ENCODE data around the gene SFXN5. TPM values are rescaled to one million over a fixed set of nuclear protein-coding genes. Genes with fewer than 3 reads are reported as not detected.

The SFXN5 gene
- total and polyA plus RNA-seq, 2 of the 8 experiments (the other 6 are each of a cell fraction or from before 2014, with no cell fraction given) = 29.3 to 33.1 TPM

DNA sequence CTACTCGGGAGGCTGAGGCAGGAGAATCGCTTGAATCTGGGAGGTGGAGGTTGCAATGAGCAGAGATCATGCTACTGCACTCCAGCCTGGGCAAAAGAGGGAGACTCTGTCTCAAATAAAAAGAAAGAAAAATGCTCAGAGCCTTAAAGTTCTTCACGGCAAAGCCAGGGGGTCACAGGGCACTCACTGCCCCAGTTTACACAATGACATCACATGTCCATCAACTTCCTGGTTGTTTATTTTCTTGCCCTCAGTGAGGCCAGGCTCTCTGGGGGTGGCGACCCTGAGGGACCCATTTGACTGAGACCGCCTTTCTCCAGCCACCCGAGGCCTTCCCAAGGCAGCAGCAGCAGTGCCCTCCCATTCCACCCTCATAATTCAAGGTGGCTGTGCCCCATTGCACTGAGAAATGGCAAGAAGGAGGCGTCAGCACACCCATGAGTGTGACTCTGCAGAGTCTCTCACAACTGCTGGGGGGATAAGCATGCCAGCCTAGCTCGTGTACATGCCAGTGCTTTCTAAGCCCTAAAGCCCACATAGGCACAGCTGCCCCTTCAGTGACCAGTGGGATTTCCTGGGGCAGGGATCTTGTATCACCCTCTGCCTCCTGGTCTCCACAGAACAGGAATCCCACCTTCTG, 50.0 kb downstream of the SFXN5 start:
- H3K23ac ChIP-seq (ENCODE audit: insufficient read length) = no peak overlapping the region
- H4K91ac ChIP-seq (replicated peaks; ENCODE audit: insufficient read length, low read length) = no peak overlapping the region
- CTCF ChIA-PET (ENCODE audit: partially characterized antibody) = interaction anchor here (1.5 kb wide), 1 partner anchor 128 kb away, joined by 4 read pairs; no protein-coding TSS in a partner anchor
- H3K27ac ChIP-seq (ENCODE audit: low read depth, low read length) = no peak overlapping the region
- H2BK15ac ChIP-seq (ENCODE audit: low read length) = no peak overlapping the region
- H3K4ac ChIP-seq (replicated peaks; ENCODE audit: insufficient read length, low read depth, low read length) = no peak overlapping the region
- H2AFZ ChIP-seq (ENCODE audit: low read length) = no peak overlapping the region
- H3K36me3 ChIP-seq (ENCODE audit: control insufficient read depth in 2 of 4, insufficient read depth in 4 of 4, low read length in 3 of 4) = no peaks in the 10 kb centered on the region
- H3K18ac ChIP-seq (ENCODE audit: extremely low read depth, low read length) = no peak overlapping the region
- H3K23me2 ChIP-seq (ENCODE audit: low read depth, low read length) = no peaks in the 10 kb centered on the region
- H2BK20ac ChIP-seq (ENCODE audit: low read length) = no peak overlapping the region
- H4K5ac ChIP-seq (ENCODE audit: insufficient read length, low read depth, low read length) = no peak overlapping the region
- no peak overlapping the region for H3K14ac ChIP-seq (ENCODE audit: insufficient read length)
- no peak for FAIRE-seq
- no peaks in the 10 kb centered on the region; a peak in 1 of 7 replicates for H3K4me1 ChIP-seq (replicated peaks in 1 of 4; ENCODE audit: control insufficient read depth in 3 of 4, insufficient read depth in 4 of 4, low read length in 3 of 4)
- no peaks in the 10 kb centered on the region for H3K27me3 ChIP-seq (replicated peaks in 1 of 4; ENCODE audit: control insufficient read depth in 3 of 4, extremely low read depth in 1 of 4, insufficient read depth in 3 of 4, low read length in 3 of 4)
- H4K8ac ChIP-seq (ENCODE audit: extremely low read depth, insufficient read depth, low read length) = no peak overlapping the region
- no peak overlapping the region; the same call in 1 of the 2 replicates for H2BK5ac ChIP-seq (ENCODE audit: low read depth, low read length)
- H2AK5ac ChIP-seq (ENCODE audit: low read depth, low read length) = 0 out of 2 replicates have a peak overlapping the region, but pooled peaks have one; percentile 13
- POLR2A ChIA-PET (ENCODE audit: partially characterized antibody) = interaction anchor here (1.5 kb wide), 1 partner anchor 13 kb away, joined by 3 read pairs; no protein-coding TSS in a partner anchor
- no peak overlapping the region for H3K56ac ChIP-seq (replicated peaks; ENCODE audit: insufficient read length, low read depth, low read length)
- WGBS, 2 experiments (ENCODE audit: extremely low coverage in 1 of 2, insufficient coverage in 1 of 2, insufficient read length in 1 of 2, insufficient replicate concordance in 2 of 2, low coverage in 1 of 2, low lambda C conversion rate in 2 of 2, missing lambda C conversion rate in 1 of 2) = 86% methylated on average over 8 of the region's 8 CpGs; no CpG with 5 or more reads in 1 of the 2 experiments
- H3K9ac ChIP-seq (replicated peaks in 1 of 4; ENCODE audit: extremely low read depth in 1 of 4, low read depth in 3 of 4, low read length in 3 of 4) = no peak overlapping the region
- H3K4me2 ChIP-seq (ENCODE audit: insufficient read depth in 1 of 2, low read depth in 2 of 2, low read length in 2 of 2) = no peak overlapping the region
- no peak overlapping the region for H3K4me3 ChIP-seq (ENCODE audit: extremely low read depth in 1 of 4, insufficient read depth in 2 of 4, low read depth in 3 of 4, low read length in 4 of 4)
- H3K79me1 ChIP-seq (ENCODE audit: low read depth, low read length) = no peaks in the 10 kb centered on the region
- H3K79me2 ChIP-seq (ENCODE audit: control insufficient read depth in 1 of 2, insufficient read depth in 2 of 2, low read length in 2 of 2) = no peaks in the 10 kb centered on the region
- no peaks in the 10 kb centered on the region for H3K9me3 ChIP-seq (ENCODE audit: insufficient read depth in 2 of 2, low read depth in 1 of 2, low read length in 1 of 2)
- no peak overlapping the region for H2BK120ac ChIP-seq (replicated peaks; ENCODE audit: low read depth, low read length)
- H2BK12ac ChIP-seq (ENCODE audit: low read depth, low read length) = no peak overlapping the region
- peaks cover 0 to 3% of the 10 kb centered on the region in 2 experiments for H4K20me1 ChIP-seq (replicated peaks in 1 of 2; ENCODE audit: control insufficient read depth in 1 of 2, insufficient read depth in 2 of 2, low read length in 2 of 2)
- DNase-seq (ENCODE audit: low read depth in 1 of 2, low spot score in 2 of 2) = peak in 1 of 2 experiments; percentile 24
- TF ChIP-seq ATF2 (IDR thresholded peaks at IDR 0.05; ENCODE audit: low read length) = no peak
- TF ChIP-seq TCF12 (IDR thresholded peaks at IDR 0.05; ENCODE audit: low read depth, low read length) = no peak
- TF ChIP-seq TAF7 (optimal IDR thresholded peaks at IDR 0.05; ENCODE audit: borderline replicate concordance, low read depth, low read length) = no peak
- TF ChIP-seq MAX (IDR thresholded peaks at IDR 0.05) = no peak
- TF ChIP-seq SP1 (IDR thresholded peaks at IDR 0.05; ENCODE audit: low read depth, low read length) = no peak
- no peak for TF ChIP-seq PHF8 (conservative IDR thresholded peaks at IDR 0.05; ENCODE audit: low read depth, low read length)
- no peak for TF ChIP-seq CTBP2 (IDR thresholded peaks at IDR 0.05; ENCODE audit: borderline replicate concordance, insufficient read depth, insufficient read length, low read length)
- no peak for TF ChIP-seq NANOG (IDR thresholded peaks at IDR 0.05; ENCODE audit: insufficient read depth, low read depth, low read length, poor library complexity, severe bottlenecking)
- TF ChIP-seq KDM4A (IDR thresholded peaks at IDR 0.05; ENCODE audit: low read depth, low read length, severe bottlenecking) = no peak
- no peak for TF ChIP-seq CBX5 (IDR thresholded peaks at IDR 0.05; ENCODE audit: low read depth, low read length)
